ENCODE measurements around the gene CLCN7. TPM values are rescaled to one million over a fixed set of nuclear protein-coding genes. Genes with fewer than 3 reads are reported as not detected.

The CLCN7 gene, protein sequence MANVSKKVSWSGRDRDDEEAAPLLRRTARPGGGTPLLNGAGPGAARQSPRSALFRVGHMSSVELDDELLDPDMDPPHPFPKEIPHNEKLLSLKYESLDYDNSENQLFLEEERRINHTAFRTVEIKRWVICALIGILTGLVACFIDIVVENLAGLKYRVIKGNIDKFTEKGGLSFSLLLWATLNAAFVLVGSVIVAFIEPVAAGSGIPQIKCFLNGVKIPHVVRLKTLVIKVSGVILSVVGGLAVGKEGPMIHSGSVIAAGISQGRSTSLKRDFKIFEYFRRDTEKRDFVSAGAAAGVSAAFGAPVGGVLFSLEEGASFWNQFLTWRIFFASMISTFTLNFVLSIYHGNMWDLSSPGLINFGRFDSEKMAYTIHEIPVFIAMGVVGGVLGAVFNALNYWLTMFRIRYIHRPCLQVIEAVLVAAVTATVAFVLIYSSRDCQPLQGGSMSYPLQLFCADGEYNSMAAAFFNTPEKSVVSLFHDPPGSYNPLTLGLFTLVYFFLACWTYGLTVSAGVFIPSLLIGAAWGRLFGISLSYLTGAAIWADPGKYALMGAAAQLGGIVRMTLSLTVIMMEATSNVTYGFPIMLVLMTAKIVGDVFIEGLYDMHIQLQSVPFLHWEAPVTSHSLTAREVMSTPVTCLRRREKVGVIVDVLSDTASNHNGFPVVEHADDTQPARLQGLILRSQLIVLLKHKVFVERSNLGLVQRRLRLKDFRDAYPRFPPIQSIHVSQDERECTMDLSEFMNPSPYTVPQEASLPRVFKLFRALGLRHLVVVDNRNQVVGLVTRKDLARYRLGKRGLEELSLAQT
- total RNA-seq = 51.9 and 53.9 TPM in 2 replicates

DNA sequence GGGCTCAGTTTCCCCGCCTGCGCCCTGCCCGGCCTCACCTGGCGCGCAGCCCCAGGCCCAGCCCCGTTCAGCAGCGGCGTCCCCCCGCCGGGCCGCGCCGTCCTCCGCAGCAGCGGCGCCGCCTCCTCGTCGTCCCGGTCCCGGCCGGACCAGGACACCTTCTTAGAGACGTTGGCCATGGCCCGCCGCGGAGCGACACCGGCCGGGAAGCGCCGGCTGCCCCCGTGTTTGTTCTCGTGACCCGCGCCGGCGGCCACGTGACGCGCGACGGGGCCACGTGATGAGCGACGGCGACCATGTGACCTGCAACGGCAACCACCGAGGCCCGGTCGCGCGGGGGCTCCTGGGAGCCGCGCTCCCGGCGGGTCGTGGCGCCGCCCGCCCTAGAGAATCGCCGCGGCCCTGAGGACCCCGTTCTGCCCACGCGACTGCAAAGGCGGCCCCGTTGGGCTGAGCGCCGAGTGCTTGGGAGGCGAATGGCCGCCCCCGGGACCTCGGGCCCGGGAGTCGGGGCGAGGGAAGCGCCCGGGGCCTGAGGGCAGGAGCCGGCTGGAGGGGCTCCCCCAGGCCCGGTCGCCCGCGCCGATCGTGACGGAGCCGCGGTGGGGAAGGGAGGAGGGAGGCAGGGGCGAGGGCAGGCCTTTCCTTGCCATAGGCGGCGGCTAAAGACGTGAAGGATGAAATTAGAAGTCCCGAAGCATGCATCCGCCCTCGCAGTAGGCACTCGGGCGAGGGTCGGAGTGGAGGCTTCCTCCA, at the start of gene CLCN7:
TSS of gene CLCN7 (minus strand) at position 233 of the 756 bp plus-strand sequence. CDS start at position 179, 54 bp downstream.
- intact Hi-C loops (cut with micrococcal nuclease) = loop anchor here (2.0 to 5.0 kb wide), 4 partner anchors 18 to 137 kb away; partner anchors contain the start of genes CRAMP1, IFT140, TELO2 and TMEM204

DNA sequence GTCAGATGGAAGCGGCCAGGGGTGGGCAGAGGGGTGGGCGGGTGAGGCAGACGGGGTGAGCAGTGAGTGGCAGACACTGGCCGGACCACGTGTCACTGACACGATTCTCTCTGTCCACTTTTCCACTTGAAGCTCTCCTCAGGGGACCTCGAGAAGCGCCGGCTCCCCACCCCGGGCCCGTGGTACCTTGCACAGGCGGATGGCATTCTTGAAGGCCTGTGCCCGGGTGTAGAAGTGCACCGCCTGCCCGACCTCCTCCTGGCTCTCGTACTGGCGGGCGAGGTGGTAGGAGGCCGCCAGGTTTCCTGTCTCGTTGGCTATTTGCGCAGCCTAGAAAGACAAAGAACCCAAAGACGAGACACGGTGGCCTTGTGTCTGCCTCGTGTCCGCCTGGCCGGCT, 49.5 kb upstream of the CLCN7 start:
- intact Hi-C loops (cut with micrococcal nuclease) = no loop called here

DNA sequence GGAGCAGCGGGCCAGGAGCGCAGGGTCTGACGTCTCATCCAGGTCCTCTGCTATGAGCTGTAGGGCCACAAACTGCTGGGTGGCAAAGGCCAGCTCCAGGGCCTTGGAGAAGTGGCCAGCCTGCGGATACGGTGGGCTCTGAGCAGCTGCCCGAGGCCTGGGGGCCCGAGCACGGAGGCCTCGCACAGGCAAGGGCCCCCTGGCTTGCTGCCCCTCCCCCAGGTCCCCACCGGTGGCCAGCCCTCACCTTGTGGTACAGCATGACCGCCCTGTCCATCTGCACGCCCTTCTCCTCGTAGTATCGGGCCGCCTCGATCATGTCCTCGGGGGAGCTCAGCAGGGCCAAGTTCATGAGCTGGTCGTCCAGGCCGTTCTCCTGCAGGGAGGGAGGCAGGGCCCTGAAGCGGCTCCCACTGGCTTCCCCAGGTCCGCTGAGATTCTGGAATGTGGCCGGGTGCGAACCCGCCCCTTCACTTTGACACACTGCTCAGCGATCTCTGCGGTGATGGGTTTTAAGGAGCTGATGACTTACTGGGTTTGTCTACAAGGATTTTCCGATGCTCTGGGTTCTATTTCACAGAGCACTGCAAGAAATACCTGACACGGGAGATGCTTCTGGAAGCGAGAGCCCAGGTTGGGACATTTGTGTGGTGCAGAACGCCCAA, 48.9 kb upstream of the CLCN7 start:
- intact Hi-C loops (cut with micrococcal nuclease) = no loop called here

DNA sequence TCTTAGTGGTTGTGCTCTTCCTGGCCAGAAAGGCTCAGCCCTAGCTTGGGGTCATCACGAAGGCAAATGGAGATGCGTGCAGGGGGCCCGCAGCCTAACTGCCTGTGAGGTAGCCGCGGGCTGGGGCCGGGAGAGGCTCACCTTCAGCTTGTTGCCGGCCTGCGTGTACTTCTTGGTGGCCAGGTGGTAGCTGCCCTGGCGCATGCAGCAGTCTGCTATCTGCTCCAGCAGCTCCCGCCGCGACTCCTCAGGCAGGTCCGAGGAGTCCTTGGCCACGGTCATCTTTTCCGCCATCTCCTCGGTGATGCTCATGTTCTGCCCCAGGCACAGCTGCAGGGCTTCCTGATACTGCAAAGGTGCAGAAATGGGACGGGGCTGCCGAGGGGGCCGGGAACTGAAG, 45.6 kb upstream of the CLCN7 start:
- intact Hi-C loops (cut with micrococcal nuclease) = no loop called here

DNA sequence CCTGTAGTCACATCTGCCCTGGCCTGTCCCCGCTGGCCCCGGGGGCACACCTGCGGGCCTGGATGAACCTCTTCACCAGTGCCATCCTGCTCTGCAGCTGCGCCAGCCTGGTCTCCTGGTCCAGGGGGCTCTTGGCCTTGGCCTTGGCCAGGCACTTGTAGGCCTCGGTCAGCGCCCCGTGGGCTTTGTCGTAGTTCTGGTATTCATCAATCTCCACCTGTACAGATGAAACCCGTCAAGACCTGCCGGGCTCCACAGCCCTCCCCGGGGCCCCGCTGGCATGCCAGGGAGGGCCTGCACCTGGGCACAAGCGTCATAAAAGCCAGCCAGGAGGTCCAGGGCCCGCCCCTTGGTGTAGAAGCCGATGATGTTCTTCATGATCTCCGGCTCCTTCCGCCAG, 45.0 kb upstream of the CLCN7 start:
- intact Hi-C loops (cut with micrococcal nuclease) = no loop called here

DNA sequence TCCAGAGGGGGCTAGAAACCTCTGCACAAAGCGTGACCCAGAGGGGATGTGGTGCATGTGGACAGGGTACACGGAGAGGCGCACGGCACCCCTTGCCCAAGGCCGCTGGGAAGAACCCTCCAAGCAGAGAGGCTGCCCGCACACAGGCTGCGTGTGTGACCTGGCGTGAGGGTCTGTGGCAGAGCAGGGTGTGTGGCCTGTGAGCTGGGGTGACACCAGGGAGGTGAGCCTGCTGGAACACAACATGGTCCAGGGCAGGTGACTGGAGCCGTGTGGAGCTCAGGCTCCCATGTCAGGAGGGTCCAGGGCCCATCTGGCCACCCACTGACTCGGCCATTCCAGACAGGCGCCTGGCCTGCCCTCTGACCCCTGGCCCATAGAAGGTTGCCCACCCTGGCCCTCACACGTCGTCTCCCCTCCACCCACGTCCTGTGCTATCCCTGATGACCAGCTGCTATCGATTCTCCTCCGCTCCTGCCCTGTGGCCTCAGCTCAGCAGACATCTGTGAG, 43.9 kb upstream of the CLCN7 start:
- intact Hi-C loops (cut with micrococcal nuclease) = no loop called here

DNA sequence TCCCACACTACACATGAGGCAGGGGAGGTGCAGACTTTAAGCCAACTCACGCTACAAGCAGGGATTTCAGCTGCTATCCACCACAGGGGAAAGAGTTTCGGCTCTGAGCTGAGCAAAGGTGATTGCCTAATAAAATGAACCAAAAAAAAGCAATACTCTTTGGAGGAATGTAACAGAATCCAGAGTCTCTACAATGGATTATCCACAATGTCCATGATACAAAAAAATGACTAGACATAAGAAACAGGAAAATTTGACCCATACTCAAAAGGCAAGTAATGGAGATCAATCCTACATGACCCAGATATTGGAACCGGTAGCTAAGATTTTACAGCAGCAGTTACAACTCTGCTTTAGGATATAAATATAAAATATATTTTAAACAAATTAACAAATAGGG, 39.7 kb upstream of the CLCN7 start:
- intact Hi-C loops (cut with micrococcal nuclease) = no loop called here

DNA sequence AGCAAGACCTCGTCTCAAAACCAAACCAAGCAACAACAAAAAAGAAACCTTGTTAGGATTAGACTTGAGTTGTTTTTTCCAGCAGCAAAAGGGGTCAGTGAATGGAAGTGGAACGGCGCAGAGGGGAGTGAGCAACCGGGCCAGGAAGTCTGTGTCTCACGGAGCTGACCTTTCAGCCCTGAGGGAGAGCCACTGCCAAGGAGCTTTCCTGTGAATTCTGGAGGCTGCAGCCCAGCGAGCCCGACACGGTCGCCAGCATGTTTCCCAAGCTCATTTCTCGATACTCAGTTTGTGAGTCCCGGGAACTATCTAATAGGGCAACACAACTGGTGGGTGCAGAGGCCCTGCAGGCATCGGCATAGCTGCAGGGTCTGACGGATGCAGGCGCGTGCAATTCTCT, 37.9 kb upstream of the CLCN7 start:
- intact Hi-C loops (cut with micrococcal nuclease) = no loop called here

DNA sequence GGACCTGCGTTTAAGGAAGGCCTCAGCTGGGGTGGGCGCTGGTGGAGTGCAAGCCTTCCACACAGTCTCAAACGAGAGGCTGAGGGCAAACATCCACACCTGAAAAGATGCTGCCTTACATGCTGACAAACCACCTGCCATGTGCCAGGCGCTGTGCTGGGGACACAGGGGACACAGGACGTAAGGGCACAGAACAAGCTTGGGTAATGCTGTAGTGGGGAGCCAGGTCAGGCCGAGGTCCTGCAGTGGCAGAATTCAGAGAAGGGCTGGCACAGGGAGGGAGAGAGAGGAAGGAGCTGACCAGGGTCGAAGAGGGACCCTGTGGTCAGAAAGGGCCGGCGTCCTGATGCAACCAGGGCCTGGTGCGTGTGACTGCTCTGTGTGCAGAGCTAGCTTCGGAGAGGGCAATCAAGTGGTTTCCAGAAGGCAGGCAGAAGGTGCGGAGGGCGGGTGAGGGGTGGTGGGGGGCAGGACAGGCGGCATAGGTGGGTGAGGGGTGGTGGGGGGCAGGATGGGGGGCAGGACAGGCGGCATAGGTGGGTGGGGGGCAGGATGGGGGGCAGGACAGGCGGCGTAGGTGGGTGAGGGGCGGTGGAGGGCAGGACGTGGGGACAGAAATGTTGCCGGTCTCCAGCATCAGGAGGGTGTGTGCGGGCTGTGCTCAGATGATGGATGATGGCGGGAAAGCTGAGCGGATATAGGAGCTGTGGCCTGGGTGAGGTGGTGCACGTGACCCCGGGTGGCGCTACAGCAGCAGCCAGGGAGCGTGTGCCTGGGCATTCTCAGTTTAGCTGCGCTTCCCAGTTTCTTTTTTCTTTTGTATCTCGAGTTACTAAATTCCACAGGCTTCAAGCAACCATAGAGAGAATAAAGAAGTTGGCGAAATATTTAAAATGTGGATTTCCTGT, 37.1 kb upstream of the CLCN7 start:
- intact Hi-C loops (cut with micrococcal nuclease) = no loop called here

DNA sequence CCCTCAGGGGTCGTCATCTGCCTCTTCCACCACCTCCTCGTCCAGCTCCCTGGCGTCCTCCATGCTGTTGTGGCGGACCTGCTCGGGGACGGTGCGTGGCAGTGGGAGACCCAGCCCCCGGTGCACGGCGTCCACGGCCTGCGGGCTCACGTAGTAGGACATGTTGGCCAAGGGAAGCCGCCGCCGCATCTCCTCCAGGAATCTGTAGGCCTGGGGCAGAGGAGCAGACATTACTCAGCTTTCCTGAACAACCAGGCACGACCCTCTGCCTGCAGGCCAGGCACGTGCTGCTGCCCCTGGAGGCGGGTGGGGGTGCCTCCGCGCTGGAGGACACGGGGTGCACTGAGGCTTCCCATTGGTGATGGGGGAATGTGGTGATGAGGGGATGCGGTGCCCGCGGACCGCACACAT, 36.1 kb upstream of the CLCN7 start:
- intact Hi-C loops (cut with micrococcal nuclease) = no loop called here

DNA sequence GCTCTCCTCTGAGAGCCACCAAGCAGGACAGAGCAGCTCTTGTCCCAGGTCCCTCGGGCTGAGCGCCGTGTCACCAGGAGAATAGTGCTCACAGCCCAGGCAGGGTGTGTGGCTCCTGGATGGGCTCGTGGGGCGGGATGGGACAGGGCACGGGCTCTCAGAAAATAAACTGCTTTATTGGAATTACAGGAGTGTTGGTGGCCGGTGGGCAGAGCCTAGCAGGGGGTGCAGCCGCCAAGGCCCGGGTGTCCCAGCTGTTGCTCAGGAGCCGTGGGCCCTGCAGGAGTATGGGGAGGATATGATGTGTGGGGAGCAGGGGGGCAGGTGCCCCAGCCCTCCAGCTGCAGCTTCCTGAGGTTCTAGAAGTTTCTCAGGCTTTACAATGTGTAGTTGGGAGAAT, 35.4 kb upstream of the CLCN7 start:
- intact Hi-C loops (cut with micrococcal nuclease) = no loop called here

DNA sequence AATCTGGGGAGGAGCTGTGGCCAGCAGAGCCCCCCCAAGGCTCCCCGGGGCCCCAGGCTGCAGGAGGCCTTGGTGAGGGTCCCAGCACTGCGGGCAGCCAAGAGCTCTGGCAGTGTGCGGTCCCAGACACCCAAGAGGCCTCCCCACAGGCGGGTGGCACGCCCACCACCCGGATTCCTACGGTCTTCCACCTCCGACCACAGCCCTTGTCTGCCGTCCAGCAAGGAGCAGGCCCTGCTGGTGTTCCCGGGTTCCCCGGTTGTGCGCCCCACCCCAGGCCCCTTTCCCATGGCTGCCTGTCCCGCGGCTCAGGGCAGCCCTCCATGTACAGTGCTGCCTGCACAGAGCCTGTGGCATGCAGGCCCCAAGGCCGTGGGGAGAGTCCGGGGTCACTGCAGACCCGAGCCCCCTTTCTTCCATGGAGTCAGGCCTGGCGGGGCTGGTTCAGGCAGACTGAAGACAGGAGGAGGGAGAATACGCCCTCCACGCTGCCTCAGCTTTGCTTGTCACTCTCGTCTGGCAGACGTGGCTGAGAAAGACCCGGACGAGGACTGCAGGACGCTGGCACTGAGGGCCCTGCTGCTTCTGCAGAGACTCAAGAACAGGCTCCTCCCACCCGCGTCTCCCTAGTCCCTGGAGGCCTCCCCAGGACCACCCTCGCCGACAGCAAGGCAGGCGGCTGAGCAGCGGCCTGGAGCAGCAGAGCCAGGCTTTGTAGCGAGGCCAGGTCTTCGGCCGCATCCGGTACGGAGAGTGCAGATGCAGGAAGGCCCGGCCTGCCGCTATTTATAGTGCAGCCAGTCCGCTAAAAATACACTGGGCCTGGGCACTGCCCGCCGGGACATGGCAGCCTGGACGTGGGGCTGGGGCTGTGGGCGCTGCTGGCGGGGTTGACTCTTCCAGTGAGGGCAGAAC, 34.7 kb upstream of the CLCN7 start:
- intact Hi-C loops (cut with micrococcal nuclease) = no loop called here

DNA sequence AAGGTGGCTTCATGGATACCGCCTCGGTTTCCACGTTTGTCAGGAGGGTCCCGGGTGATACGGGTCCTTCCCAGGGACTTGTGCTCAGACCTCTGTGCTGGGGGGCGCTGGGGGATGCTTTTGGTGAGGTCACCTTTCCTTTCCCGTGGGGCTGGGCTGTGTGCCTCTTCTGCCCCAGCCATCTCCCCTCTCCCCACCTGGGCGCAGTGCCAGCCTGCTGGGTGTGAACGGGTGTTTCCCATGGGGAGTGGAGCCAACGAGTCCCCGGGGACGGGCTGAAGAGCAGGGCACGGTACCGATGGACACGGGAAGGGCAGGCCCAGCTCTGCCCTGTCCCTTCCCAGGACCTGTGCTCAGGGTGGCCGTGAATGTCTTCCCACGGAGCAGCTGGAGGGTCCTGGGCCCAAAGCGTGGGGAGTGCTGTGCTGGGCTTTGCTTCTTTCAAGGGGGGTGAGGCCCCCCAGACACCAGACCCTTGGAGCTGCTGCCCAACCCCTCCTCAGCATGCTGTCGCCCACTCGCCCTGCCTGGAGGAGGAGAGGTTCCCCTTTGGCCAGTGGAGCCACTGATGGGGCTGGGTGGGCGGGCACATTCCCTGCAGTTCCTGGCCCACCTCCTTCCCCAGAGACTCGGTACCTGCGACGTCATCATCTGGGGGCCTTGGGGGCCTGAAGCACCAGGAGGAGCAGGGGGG, 33.8 kb upstream of the CLCN7 start:
- intact Hi-C loops (cut with micrococcal nuclease) = no loop called here

DNA sequence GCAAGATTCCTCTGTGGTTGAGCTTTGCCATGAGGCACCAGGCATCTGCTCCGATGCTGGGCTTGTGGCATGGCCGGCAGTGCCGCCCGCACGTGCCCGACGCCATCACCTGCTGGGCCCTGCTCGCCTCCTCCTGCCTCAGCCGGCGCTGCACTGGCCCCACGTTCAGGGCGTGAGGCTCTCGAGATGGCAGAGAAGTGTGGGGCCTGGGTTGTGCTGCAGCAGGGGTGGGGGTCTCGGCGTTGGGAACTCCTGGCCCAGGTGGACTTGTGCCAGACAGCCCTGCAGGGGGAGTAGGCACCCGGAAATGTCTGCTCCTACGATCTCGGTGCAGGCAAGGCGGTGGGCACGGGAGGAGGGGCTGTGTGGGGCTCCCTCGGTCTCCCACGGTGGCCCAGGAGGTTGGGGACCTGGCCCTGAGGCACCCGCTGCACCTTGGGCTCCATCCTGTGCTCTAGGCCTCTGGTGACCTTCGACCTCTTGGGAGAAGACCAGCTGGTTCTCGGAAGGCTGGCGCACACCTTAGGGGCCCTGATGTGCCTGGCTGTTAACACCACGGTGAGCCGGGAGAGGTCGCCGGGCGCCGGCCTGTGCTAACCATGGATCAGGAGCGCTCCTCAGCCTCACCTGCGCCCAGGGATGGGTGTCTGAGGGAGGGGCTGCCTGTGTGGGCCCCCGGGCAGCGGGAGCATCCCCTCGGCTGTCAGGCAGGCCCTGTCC, 31.8 kb upstream of the CLCN7 start:
- intact Hi-C loops (cut with micrococcal nuclease) = no loop called here

DNA sequence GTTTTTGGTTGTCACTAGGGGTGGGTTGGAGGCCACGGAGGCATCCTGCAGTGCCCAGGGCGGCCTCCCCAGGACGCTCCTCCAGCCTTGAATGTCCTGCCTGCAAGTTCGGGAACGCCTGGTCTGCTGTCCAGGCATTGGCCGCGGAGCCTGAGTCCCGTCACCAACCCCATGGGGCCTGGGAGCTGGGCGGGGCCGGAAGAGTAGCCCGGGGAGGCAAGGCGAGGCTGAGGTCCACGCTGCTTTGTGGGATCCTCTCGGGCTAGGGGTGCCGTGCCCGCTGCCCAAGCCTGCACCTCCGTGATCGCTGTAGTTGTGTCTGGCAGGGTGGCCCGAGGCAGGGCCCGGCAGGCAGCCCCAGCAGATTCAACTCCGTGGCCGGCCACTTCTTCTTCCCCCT, 31.1 kb upstream of the CLCN7 start:
- intact Hi-C loops (cut with micrococcal nuclease) = no loop called here

DNA sequence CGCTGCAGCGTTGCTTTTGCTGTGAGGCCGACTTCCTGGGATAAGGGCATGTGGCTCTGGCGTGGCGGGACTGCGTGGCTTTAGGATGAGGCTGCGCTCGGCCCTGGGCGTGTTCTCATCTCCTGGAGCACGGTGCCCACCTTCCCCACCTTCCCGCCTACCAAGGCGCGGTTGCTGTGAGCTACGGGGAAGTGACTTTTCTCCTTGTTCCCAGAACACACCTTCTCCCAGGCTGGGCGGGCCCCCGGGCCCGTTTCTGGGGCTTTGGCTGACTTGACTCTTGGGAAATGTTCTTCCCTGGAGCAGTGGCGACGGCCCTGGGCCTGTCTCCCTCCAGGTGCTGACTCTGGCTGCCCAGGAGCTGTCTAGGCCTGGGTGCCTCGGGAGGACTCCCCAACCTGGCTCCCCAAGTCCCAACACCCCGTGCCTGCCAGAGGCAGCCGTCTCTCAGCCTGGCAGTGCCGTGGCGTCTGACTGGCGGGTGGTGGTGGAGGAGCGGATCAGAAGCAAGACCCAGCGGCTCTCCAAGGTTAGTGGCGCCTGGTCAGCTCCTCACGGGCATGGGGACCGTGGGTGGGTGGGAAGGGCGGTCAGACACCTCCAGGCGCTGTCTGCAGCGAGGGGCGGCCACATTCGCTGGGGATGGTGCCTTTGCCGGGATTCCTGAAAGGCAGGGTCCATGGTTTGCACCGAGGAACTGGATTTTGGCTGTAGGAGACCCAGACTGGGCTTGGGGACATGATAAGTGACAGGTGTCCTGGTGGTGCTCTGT, 30.4 kb upstream of the CLCN7 start:
- intact Hi-C loops (cut with micrococcal nuclease) = no loop called here

Data from T-helper 2 cell treated with Interferon-gamma antibody and Interleukin-4, amounts not matched to agents 100 ng/mL and 5 ng/mL, for 36 hours (primary cell).